Measurements from ENCODE around the gene SESN3.
"Not testable (repeated sequence)": the region's sequence is repeated elsewhere in the genome, so short reads cannot be mapped to it uniquely, and the experiment has no call there.

The SESN3 gene

DNA sequence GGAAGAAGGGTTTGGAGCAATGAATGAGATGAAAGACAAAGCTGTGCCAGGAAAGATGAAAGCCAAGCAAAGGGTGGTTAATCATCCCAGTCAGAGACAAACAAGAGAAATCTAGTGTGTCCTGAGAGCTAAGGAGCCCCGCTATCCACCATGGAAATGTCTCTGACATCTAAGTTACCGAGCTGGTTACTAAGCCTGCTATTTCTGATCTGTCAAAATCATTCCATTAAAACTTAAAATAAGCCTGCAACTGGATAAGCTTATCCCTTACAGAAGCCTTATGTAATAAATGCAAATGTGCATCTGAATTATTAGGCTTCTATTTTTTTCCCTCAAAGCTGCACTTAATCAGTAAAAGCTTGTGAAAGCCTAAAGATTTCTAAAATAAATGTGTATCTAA is 22.1 kb upstream of the SESN3 start:
- DNase-seq (ENCODE audit: extremely low spot score, insufficient read length, low read depth) (no peak), FAIRE-seq (no peak)

GRCh38 chr11:95252586-95252985 is 21.6 kb upstream of the SESN3 start:
- FAIRE-seq (no peak), DNase-seq (ENCODE audit: extremely low spot score, insufficient read length, low read depth) (no peak)

DNA sequence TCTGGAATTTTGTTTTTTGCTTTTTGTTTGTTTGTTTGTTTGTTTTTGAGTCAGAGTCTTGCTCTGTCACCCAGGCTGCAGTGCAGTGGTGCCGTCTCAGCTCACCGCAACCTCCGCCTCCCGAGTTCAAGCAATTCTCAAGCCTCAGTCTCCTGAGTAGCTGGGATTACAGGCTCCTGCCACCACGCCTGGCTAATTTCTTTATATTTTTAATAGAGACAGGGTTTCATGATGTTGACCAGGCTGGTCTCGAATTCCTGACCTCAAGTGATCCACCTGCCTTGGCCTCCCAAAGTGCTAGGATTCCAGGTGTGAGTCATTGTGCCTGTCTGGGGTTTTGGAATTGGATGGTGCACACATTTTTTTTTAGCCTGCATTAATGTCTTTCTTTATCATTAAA is 20.9 kb upstream of the SESN3 start:
- not testable (repeated sequence) for FAIRE-seq; DNase-seq (ENCODE audit: extremely low spot score, insufficient read length, low read depth)

DNA sequence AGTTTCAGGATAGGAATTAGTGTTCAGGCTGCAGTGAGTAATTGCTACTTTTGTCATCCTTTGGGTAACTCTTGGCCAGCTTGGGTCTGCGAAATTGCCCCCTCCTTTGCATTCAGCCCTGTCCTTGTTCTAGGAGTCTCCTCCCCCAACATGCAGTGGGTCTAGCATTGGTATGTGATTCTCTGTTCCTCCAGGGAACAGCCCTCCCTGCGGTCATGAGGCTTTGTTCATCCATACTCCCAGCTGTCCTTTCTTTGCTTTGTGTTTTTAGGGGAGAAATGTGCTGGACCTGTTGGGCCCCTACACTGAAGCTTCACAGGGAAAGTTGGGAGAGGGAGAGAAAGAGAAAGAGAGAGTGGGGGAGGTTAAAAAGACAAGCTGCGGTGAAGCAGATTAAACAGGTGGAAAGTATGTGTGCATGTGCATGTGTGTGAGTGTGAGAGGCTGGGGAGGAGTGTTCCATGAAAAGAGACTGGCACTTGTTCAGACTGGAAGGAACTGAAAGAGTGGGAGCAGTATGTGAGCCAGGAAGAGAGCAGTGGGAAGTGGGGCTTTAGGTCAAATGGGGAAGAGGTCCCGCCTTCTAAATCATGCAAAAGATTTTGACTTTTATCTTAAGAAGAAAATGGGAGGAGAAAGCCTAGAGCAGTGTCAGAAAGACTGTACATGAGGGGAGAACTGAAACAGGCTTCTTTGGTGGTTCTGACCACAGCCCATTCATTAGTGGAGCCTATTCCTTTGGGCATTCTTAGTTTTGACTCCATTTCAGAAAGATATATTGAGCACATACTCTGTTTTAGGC is 17.9 kb upstream of the SESN3 start:
- no peak for DNase-seq (ENCODE audit: extremely low spot score, insufficient read length, low read depth)
- FAIRE-seq = peak; percentile 89

GRCh38 chr11:95247883-95248282 is 16.9 kb upstream of the SESN3 start:
- FAIRE-seq = peak; percentile 53
- no peak for DNase-seq (ENCODE audit: extremely low spot score, insufficient read length, low read depth)

GRCh38 chr11:95247127-95247684 is 16.2 kb upstream of the SESN3 start:
- FAIRE-seq (no peak), DNase-seq (ENCODE audit: extremely low spot score, insufficient read length, low read depth) (no peak)

- no peak for DNase-seq (ENCODE audit: extremely low spot score, insufficient read length, low read depth)
- FAIRE-seq = no peak
These were observed 14.6 kb upstream of the SESN3 start for GRCh38 chr11:95245581-95245980.

DNA sequence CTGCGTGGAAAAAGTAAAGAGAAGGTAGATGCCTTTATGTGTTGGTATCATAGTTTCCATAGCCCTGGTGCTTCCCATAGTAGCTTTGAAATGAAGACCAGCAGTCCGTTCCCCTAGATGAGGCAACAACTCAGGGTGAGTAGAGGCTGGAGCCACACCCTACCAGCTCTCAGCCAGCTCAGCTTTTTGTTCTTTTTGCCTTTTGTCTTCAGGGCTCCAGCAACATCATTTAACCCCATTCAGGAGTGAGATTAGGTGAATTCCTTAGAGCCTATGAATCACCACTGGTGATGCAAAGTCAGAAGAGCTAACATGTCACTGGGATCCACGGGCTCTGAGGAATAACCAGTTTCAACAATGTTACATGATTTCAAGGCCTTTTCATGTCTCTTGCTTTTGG is 14.0 kb upstream of the SESN3 start:
- FAIRE-seq (no peak), DNase-seq (ENCODE audit: extremely low spot score, insufficient read length, low read depth) (no peak)

GRCh38 chr11:95243673-95244072 is 12.7 kb upstream of the SESN3 start:
- FAIRE-seq (no peak), DNase-seq (ENCODE audit: extremely low spot score, insufficient read length, low read depth) (no peak)

- DNase-seq (ENCODE audit: extremely low spot score, insufficient read length, low read depth) = no peak
- FAIRE-seq = no peak
These were observed 12.0 kb upstream of the SESN3 start for GRCh38 chr11:95242845-95243605.

GRCh38 chr11:95242091-95242844 is 11.3 kb upstream of the SESN3 start:
- no peak for DNase-seq (ENCODE audit: extremely low spot score, insufficient read length, low read depth)

GRCh38 chr11:95241681-95242081 is 10.7 kb upstream of the SESN3 start:
- FAIRE-seq = no peak
- DNase-seq (ENCODE audit: extremely low spot score, insufficient read length, low read depth) = no peak

More at GRCh38 chr11:95242091-95242844, 11.3 kb upstream of the SESN3 start:
- FAIRE-seq = peak; percentile 84

DNA sequence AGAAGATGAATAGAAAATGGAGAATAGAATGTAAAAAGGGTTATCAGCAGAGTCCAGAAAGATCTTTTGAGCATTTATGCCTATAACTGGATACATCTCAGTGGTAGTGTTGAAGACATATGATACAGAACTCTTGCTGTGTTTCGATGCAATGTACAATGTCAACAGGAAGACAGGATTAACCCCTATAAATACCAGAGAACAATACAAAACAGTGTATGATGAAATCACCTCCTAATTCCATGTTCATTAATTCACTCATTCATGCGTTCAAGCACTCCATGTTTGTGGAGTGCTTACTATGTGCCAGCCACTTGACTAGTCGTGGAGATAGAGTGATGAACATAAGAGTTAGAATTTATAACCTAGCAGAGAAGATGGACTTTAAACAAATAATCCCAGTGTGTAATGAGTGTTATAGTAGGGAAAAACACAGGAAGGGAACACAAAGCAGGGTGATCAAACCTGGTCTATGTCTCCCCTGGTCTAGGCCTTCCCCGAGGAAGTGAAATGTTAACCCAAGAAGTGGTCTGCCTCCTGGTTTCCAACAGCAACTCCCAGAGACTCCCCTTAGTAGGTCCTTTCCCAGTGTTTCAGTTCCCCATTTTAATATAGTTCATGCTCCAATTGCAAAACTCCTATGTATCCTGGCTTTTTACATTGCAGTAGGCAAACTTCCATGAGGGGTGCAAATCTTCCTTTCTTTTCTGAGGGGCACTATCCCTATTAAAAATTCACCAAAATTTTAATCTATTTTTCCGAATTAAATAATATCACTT is 9.1 kb upstream of the SESN3 start:
- FAIRE-seq (peak; percentile 26), DNase-seq (ENCODE audit: extremely low spot score, insufficient read length, low read depth) (no peak)

GRCh38 chr11:95232666-95233065 is 1.7 kb upstream of the SESN3 start:
- DNase-seq (ENCODE audit: extremely low spot score, insufficient read length, low read depth) (no peak), FAIRE-seq (peak; percentile 66)

- peak; percentile 49 for FAIRE-seq
- DNase-seq (ENCODE audit: extremely low spot score, insufficient read length, low read depth) = no peak
These were observed 1.0 kb upstream of the SESN3 start for GRCh38 chr11:95231881-95232605.

DNA sequence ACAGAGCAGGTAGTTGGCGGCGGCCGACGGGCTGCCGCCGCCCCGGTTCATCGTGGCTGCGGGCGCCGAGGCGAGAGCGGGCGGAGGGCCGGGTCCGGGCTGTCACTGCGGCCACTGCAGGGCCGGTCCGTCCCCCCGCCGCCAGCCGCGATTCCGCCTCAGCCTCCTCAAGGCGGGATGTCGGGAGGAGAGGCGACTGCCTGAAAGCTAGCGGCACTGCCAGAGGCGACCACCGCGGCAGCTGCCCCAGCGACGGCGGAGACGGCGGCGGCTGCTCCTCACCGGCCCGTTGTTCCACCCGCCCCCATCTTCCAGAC is 234 bp downstream of the SESN3 start:
- FAIRE-seq = no peak
- no peak for DNase-seq (ENCODE audit: extremely low spot score, insufficient read length, low read depth)

DNA sequence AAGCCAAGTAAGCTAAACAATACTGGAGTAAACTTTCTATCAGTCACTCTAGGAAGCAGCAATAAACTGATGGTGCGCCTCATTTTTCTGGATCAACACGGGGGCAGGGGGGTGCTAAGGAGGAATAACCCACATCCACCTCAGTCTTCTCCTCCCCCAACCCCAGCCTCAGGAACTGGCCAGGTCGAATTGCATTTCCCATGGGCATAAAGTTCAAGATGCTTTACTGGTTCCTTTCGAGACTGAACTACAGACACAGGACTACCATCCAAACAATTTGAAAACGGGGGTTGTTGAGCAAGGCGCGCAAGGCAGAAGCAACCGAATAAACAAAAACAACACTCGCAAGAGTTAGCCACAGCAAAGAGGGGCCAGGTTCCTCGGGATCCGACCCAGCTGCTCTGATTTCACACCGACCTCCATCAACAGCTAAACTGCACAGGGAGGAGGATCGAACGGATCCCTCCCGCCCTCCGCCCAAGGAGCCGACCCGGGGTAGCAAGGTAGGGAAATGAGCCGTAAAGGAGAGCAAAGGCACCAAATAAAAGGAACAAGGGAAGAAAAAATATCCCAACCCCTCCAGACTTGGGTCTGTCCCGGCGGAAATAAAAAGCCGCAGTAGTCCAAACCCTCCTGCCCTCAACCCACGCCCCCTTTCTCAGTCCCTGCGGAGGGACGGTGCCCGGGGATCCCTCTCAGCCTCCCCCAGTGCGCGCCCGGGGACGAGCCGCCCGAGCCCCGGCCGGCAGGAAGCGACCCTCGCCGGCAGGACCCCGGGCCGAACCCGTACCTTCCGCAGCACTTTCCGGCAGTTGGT is 801 bp downstream of the SESN3 start:
- peak; percentile 5 for FAIRE-seq
- no peak for DNase-seq (ENCODE audit: extremely low spot score, insufficient read length, low read depth)

- no peak for FAIRE-seq
- no peak for DNase-seq (ENCODE audit: extremely low spot score, insufficient read length, low read depth)
These were observed 1.6 kb downstream of the SESN3 start for GRCh38 chr11:95229199-95229992.

Measured in GM18507 (cell line).